Activated CD4-positive, alpha-beta T cell treated with anti-CD3 and anti-CD28 coated beads, Interleukin-10, Interleukin-2, amounts not matched to agents 100 ng/mL and 50 ng/mL, durations not matched to agents 16 hours and 8 hours (primary cell): ENCODE data around the gene PREX1.

Experiments used
- DNase-seq: peaks from one replicate; pipeline ENCODE4 v3.0.0-alpha.2; 2020

PREX1 gene

DNA sequence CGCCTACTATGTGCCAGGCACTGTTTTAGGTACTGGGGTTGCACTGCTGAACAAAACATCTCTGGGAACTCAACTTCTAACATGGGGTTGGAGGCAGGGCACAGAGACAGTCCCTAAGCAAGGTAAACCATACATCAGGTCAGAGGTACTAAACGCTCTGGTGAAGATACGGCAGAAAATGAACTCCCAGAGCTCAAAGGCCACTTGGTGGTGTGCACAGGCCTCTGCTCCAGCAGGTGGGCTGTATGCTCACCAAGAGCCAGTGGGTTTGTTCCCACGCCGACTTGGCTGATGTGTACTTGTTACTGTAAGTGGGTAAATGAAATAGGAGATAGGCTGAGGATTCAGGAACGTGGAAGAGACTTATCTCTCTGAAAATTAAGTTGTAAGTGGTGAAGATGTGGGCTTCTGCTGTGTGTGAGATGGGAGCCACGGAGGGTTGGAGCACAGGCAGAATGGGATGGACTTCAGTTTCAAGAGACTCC, 133.4 kb downstream of the PREX1 start:
- no peak for DNase-seq

DNA sequence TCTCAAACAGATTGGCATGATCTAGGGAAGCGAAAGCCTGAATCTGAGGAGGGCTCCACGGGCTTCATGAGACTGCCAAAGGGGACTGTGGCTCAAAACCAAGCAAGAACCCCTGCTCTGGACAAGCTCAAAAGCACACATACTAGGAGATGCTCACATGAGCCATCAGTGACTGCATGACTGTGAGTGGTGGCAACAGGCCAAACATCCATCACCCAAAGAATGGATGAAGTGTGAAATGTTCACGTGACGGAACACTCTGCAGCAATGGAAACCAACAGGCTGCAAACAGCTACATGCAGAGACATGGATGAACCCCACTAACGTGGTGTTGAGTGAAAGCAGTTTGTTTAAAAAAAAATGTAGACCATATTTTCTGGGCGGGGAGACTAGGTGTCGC, 136.3 kb downstream of the PREX1 start:
- no peak for DNase-seq

- no peak for DNase-seq
Measured at GRCh38 chr20:48690888-48691287, 136.9 kb downstream of the PREX1 start.

- no peak for DNase-seq
Measured at GRCh38 chr20:48689874-48690571, 137.8 kb downstream of the PREX1 start.

GRCh38 chr20:48689388-48689787, 138.4 kb downstream of the PREX1 start:
- DNase-seq, result peak; percentile 26

DNA sequence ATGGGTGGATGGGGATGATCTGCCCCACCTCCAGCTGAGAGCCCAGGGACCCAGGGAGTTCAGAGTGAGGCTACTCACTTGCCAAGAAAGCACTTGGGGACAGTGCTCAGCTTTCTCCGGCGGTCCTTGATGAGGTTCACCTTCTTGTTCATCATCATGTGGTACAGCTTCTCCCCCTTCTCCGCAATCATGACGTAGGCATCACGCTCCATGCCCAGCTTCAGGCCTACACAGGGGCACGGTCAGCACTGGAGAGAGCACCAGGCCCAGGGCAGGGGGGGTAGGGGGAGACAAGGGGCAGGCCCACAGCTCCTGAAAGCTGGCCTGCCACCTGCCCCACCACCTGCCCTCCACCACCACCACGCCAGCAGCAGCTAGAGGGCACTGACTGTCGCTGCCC, 139.2 kb downstream of the PREX1 start:
- DNase-seq, result no peak

GRCh38 chr20:48687117-48687800, 140.5 kb downstream of the PREX1 start:
- no peak for DNase-seq

GRCh38 chr20:48686238-48687116, 141.3 kb downstream of the PREX1 start:
- no peak for DNase-seq

DNA sequence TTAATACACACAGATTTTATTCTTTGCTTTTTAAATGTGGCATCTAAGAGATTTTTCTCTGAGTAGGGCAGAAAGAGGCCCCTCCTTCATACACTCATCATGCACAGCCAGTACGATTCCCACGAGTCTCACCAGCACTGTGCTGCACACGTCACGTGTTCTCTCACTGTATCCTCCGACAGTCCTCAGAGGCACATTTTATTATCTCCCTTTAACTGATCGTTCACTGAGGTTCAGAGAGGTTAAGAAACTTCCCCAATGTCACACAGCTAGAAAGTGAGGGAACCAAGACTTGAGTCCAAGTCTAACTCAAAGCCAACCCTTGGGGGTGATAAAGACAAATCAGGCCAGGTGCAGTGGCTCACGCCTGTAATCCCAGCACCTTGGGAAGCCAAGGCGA, 142.5 kb downstream of the PREX1 start:
- no peak for DNase-seq

- DNase-seq, result no peak
Measured at GRCh38 chr20:48684501-48685041, 143.2 kb downstream of the PREX1 start.

GRCh38 chr20:48683467-48684175, 144.2 kb downstream of the PREX1 start:
- no peak for DNase-seq

DNA sequence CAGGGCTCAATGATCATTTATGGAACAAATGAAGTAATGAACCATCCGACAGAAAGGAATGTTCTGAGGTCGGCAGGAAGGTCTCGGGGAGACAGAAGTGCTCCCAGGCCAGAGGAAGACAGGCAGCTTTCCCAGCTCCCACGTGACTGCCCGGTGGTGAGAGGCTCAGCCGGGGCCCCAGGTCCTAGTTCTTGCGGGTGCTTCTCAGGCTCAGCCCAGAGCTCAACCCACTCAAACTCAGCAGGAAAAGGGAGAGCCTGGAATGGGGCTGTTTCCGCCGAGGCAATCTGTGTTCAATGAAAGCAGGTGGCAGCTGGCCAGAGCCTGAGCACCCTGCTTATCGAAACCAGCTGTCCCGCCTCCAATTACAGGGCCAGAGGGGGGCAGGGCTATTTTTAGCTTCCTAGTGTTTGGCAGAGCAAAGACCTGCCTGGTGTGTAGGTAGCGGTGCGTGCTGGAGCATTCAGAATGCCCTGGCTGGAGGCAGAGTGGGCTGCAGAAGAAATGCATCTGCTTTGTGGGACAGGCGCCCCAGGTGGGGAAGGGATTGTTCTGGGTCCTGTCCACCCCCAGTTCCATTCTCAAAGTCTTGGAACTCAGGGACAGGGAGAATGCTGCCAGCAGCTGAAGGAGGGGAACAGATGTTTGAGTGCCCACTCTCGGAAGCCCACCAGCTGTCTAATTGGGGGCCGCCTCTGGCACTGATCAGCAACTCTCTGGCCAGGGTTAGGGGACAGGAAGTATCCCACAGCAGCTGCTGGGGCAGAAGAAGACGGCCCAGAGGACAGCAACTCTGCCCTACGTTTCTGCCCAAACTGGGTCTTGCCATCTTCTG, 145.1 kb downstream of the PREX1 start:
- DNase-seq, result no peak

- DNase-seq, result no peak
Measured at GRCh38 chr20:48681873-48682426, 145.8 kb downstream of the PREX1 start.

DNA sequence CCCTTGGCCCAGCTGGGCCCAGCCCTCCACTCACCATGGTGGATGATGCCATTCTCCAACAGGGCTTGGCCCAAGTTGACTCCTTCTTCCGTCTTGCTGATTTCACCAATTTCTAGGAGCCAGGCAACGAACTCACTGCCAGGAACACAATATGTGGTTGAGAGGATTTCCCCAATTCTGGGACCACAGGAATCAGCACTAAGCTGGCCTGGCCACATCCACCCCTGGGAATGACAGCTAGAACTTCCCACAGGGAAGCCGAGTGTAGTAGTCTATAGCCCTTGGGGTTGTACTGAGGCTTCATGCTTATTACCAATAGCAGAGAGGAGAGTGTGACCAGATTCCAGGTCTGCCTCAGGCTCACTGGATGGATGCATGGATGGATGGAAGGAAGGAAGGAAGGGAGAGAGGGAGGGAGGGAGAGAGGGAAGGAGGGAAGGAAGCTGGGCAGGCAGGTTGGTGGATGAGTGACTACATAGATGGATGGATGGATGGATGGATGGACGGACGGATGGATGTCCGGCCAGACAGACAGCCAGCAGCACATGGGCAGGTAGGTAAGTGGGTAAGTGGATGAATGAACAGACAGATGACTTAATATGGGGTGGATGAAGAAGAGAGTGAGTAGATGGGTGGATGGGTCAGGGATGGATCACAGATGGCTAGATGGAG, 146.5 kb downstream of the PREX1 start:
- DNase-seq, result no peak

GRCh38 chr20:48680650-48681049, 147.1 kb downstream of the PREX1 start:
- no peak for DNase-seq

- no peak for DNase-seq
Measured at GRCh38 chr20:48679599-48679998, 148.2 kb downstream of the PREX1 start.

DNA sequence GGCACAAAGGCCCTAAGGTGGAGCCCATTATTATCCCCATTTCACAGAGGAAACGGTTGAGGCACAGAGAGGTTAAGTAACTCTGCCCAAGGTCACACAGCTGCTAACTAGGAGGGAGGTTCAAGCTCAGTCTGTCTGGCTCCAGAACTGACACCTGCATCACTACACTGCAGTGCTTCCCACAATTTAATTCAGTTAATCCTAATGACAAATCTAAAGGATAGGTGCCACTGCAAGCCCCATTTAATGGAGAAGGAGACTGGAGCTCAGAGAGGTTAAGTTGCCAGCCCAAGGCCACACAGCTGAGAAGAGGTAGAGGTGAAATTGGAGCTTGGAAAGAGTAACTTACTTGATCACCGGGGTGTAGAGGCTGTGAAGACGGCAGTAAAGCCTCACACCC, 148.8 kb downstream of the PREX1 start:
- no peak for DNase-seq

GRCh38 chr20:48678421-48678820, 149.4 kb downstream of the PREX1 start:
- DNase-seq, result no peak

DNA sequence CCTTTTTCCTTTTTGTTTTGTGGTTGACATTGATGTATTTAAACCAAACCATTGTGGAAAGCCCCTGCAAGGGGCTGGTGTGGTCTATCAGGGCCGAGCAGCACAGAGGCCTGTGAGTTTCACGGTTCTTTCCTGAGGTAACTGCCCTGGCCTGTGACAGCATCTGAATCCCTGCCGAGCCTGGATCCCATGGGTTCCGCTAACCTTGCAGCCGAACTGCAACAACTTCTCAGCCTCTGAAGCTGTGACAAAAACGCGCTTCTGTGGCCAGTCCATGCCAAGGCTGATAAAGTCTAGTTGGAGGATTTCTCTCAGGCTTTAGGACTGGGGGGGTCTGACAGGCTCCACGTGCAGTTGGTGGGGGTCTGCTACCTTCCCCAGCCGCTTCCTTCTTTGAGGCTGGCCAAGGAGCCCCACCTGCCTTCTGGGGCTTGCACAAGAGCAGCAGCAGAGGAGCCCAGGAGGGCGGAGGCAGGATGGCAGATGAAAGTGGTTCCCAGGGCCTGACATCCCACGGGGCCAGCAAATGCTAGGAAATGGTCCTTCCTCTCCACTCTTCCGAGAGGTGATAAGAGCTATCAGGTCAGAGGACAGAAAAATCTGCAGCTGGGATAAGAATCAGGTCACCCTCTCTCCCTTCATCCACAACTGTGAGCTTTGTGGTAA, 150.9 kb downstream of the PREX1 start:
- no peak for DNase-seq

DNA sequence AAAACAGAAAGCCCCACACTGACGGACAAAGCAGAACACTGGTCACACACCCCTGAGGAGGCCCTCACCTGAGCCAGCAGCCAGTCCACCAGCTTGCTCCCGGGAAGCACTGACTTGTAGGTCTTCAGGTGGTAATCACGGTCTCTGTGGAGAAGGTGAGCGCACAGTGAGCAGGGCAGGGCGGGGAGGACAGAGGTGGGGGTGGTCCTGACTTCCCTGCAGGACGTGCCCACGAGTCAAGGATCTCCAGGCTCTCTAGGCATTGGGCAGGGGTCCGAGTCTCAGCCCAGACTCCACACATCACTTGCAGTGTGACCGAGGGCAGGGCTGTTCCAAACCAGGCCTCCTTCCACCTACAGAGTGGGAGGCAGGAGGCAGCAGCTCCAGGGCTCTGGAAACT, 151.7 kb downstream of the PREX1 start:
- no peak for DNase-seq
